Neutrophil (primary cell): ENCODE results near the gene FTL.
A peak's percentile ranks its signal among the peaks of the same experiment; 100 is the strongest.

Source experiments
- H3K27ac ChIP-seq: fragments of 200-600 bp; sonication (generic); 2 replicates; pipeline ENCODE4 v1.5.1; 2016; ENCODE audit warnings: mild to moderate bottlenecking, moderate library complexity
- H3K27me3 ChIP-seq: fragments of 200-600 bp; sonication (generic); 2 replicates; pipeline ENCODE4 v1.6.0; 2016; ENCODE audit warnings: mild to moderate bottlenecking
- H3K36me3 ChIP-seq: fragments of 200-600 bp; sonication (generic); 2 replicates; pipeline ENCODE4 v1.5.1; 2017
- H3K4me1 ChIP-seq, 2 experiments: fragments of 200-600 bp in 1 of 2; sonication (generic) in 1 of 2; 1 replicate in 1 of 2; 2 replicates in 1 of 2; pipeline versions ENCODE4 v1.5.1 to v1.6.1; 2013 to 2016; ENCODE audit warnings: low read depth in 1 of 2, low read length in 1 of 2, mild to moderate bottlenecking in 1 of 2, moderate library complexity in 1 of 2; ENCODE audit not compliant: control insufficient read depth in 1 of 2, insufficient read depth in 1 of 2
- H3K4me3 ChIP-seq, 2 experiments: fragments of 200-600 bp in 1 of 2; sonication (generic) in 1 of 2; 1 replicate in 1 of 2; 2 replicates in 1 of 2; pipeline ENCODE4 v1.5.1; 2013 to 2016; ENCODE audit warnings: low read depth in 1 of 2, low read length in 1 of 2, mild to moderate bottlenecking in 1 of 2, moderate library complexity in 1 of 2
- H3K9me3 ChIP-seq: fragments of 200-600 bp; sonication (generic); 2 replicates; pipeline ENCODE4 v1.5.1; 2016
- CTCF ChIP-seq: fragments of 200-600 bp; sonication (generic); IDR thresholded peaks from 2 replicates; pipeline ENCODE4 v1.5.1; 2016; ENCODE audit warnings: antibody characterized with exemption

FTL gene

GRCh38 chr19:48989701-48990291, 24.7 kb downstream of the FTL start:
- Histone ChIP-seq H3K9me3 (no peaks in the 10 kb centered on the region), H3K27me3 (no peaks in the 10 kb centered on the region), H3K27ac (no peak overlapping the region), H3K4me3 (no peak overlapping the region), H3K4me1 (peaks cover 34 to 36% of the 10 kb centered on the region in 2 experiments), H3K36me3 (peaks cover 58% of the 10 kb centered on the region)
- no peak for TF ChIP-seq CTCF

GRCh38 chr19:48990400-48990799, 25.3 kb downstream of the FTL start:
- no peak for TF ChIP-seq CTCF
- peaks cover 52% of the 10 kb centered on the region for H3K36me3 ChIP-seq
- H3K4me1 ChIP-seq: peaks cover 39 to 40% of the 10 kb centered on the region in 2 experiments
- peak overlapping the region; percentile 1 for H3K27ac ChIP-seq
- H3K9me3 ChIP-seq: no peaks in the 10 kb centered on the region
- H3K4me3 ChIP-seq: no peak overlapping the region
- H3K27me3 ChIP-seq: no peaks in the 10 kb centered on the region

- TF ChIP-seq CTCF: no peak
- H3K27ac ChIP-seq: peak overlapping the region; percentile 90
- peaks cover 39 to 40% of the 10 kb centered on the region in 2 experiments for H3K4me1 ChIP-seq
- no peaks in the 10 kb centered on the region for H3K9me3 ChIP-seq
- peaks cover 45% of the 10 kb centered on the region for H3K36me3 ChIP-seq
- no peak overlapping the region for H3K4me3 ChIP-seq
- no peaks in the 10 kb centered on the region for H3K27me3 ChIP-seq
Observed at GRCh38 chr19:48991011-48991609, 26.0 kb downstream of the FTL start.

- Histone ChIP-seq H3K36me3 (peaks cover 35% of the 10 kb centered on the region), H3K27me3 (no peaks in the 10 kb centered on the region), H3K9me3 (no peaks in the 10 kb centered on the region), H3K27ac (peak overlapping the region; percentile 90), H3K4me3 (peak overlapping the region; percentile 77 to 81), H3K4me1 (peaks cover 39 to 40% of the 10 kb centered on the region in 2 experiments)
- no peak for TF ChIP-seq CTCF
Observed at GRCh38 chr19:48991873-48992580, 26.9 kb downstream of the FTL start.

- Histone ChIP-seq H3K9me3 (no peaks in the 10 kb centered on the region), H3K27me3 (no peaks in the 10 kb centered on the region), H3K27ac (peak overlapping the region; percentile 90), H3K4me1 (peaks cover 39 to 40% of the 10 kb centered on the region in 2 experiments), H3K36me3 (peaks cover 32% of the 10 kb centered on the region), H3K4me3 (peak overlapping the region; percentile 77 to 81)
- TF ChIP-seq CTCF: no peak
Observed at GRCh38 chr19:48992581-48993174, 27.6 kb downstream of the FTL start.
